Neural cell (in vitro differentiated cells): Measurements from ENCODE around the gene PRR5L.

Experiments used
- EP300 ChIP-seq: fragments of 450-650 bp; conservative IDR thresholded peaks from 2 replicates; pipeline ENCODE4 v1.6.1; 2014; ENCODE audit warnings: antibody characterized with exemption, mild to moderate bottlenecking, moderate library complexity; ENCODE audit not compliant: poor library complexity, severe bottlenecking
- EZH2 ChIP-seq: fragments of 200-600, 300-800 bp; shearing (Covaris generic), sonication (generic); IDR thresholded peaks from 2 replicates; pipeline ENCODE4 v1.6.1; 2014; ENCODE audit warnings: antibody characterized with exemption, low read length, borderline replicate concordance, mild to moderate bottlenecking; ENCODE audit not compliant: insufficient read depth, poor library complexity, severe bottlenecking
- POLR2AphosphoS5 ChIP-seq: IDR thresholded peaks from 2 replicates; pipeline ENCODE4 v1.6.1; 2012
- RAD21 ChIP-seq: fragments of 450-650 bp; conservative IDR thresholded peaks from 2 replicates; pipeline ENCODE4 v1.6.1; 2014; ENCODE audit warnings: antibody characterized with exemption, mild to moderate bottlenecking, moderate library complexity
- SMC3 ChIP-seq: fragments of 450-650 bp; conservative IDR thresholded peaks from 2 replicates; pipeline ENCODE4 v1.6.1; 2014; ENCODE audit warnings: antibody characterized with exemption, mild to moderate bottlenecking, moderate library complexity; ENCODE audit not compliant: poor library complexity
- TF ChIP-seq, protein P1 (sequence below): fragments of 450-650 bp; IDR thresholded peaks from 2 replicates; pipeline ENCODE4 v1.5.1; 2014; ENCODE audit warnings: antibody characterized with exemption, mild to moderate bottlenecking, moderate library complexity; ENCODE audit not compliant: poor library complexity, severe bottlenecking

DNA sequence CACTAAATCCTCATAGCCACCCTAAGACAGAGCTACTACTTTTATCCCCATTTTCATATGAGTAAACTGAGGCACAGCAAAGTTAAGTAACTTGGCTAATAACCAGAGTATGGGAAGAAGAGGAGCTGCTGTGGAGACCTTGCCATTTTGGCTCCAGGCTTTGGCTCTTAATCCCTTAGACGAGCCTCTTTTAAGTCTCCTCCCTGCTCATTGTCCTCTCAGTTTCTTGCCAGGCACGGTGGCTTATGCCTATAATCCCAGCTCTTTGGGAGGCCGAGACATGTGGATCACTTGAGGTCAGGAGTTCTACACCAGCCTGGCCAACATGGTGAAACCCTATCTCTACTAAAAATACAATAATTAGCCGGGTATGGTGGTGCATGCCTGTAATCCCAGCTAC lies 78.6 kb downstream of the PRR5L start:
- TF ChIP-seq EP300 (no peak), POLR2AphosphoS5 (no peak), EZH2 (no peak), SMC3 (no peak), RAD21 (no peak)
- TF ChIP-seq, protein P1, sequence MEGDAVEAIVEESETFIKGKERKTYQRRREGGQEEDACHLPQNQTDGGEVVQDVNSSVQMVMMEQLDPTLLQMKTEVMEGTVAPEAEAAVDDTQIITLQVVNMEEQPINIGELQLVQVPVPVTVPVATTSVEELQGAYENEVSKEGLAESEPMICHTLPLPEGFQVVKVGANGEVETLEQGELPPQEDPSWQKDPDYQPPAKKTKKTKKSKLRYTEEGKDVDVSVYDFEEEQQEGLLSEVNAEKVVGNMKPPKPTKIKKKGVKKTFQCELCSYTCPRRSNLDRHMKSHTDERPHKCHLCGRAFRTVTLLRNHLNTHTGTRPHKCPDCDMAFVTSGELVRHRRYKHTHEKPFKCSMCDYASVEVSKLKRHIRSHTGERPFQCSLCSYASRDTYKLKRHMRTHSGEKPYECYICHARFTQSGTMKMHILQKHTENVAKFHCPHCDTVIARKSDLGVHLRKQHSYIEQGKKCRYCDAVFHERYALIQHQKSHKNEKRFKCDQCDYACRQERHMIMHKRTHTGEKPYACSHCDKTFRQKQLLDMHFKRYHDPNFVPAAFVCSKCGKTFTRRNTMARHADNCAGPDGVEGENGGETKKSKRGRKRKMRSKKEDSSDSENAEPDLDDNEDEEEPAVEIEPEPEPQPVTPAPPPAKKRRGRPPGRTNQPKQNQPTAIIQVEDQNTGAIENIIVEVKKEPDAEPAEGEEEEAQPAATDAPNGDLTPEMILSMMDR, result no peak
